Caco-2 (cell line): ENCODE data around the gene NIF3L1. TPM values are rescaled to one million over a fixed set of nuclear protein-coding genes. Genes with fewer than 3 reads are reported as not detected.

ENCODE experiments used
- BruUV-seq: library from RNA; stranded (reverse); fragments of 400-500 nt; replicated peaks from 2 replicates; lab custom pipeline; 2021; lab: Mats Ljungman, UMichigan
- CTCF ChIA-PET: fragments of 300-600 bp; sonication (Branson Sonifier 250); formaldehyde crosslinking; loops from one replicate; lab custom pipeline; 2022; ENCODE audit warnings: antibody characterized with exemption; lab: Charles Lee
- POLR2A ChIA-PET: fragments of 300-600 bp; sonication (Branson Sonifier 250); formaldehyde crosslinking; loops from one replicate; lab custom pipeline; 2022; ENCODE audit warnings: antibody characterized with exemption; lab: Charles Lee
- DNase-seq, 2 experiments: peaks; one replicate each; pipeline versions ENCODE4 v3.0.0 to v3.0.0-alpha.2; 2020 to 2022
- H3K27me3 ChIP-seq: replicated peaks from 2 replicates; pipeline ENCODE4 v1.6.0; 2011; ENCODE audit warnings: low read length; ENCODE audit not compliant: control insufficient read depth, insufficient read depth
- H3K36me3 ChIP-seq: 2 replicates; pipeline ENCODE4 v1.5.1; 2011; ENCODE audit warnings: low read length; ENCODE audit not compliant: control insufficient read depth, insufficient read depth
- H3K4me1 ChIP-seq: fragments of 250-450 bp; sonication (Bioruptor Pico); 2 replicates; pipeline ENCODE4 v1.5.1; 2020; ENCODE audit warnings: mild to moderate bottlenecking
- H3K4me3 ChIP-seq: 2 replicates; pipeline ENCODE4 v1.5.1; 2011; ENCODE audit warnings: low read depth, mild to moderate bottlenecking, control low read depth, low read length
- H3K9me3 ChIP-seq: fragments of 250-450 bp; sonication (Bioruptor Pico); 2 replicates; pipeline ENCODE4 v1.5.1; 2020; ENCODE audit warnings: mild to moderate bottlenecking, moderate library complexity
- H3K27ac Mint-ChIP-seq: one replicate; pipeline ENCODE4 v1.8.0; 2022; ENCODE audit warnings: mixed read lengths; ENCODE audit not compliant: unreplicated experiment
- H3K27me3 Mint-ChIP-seq: one replicate; pipeline ENCODE4 v1.8.0; 2022; ENCODE audit warnings: mixed read lengths; ENCODE audit not compliant: insufficient read depth, unreplicated experiment
- H3K36me3 Mint-ChIP-seq: one replicate; pipeline ENCODE4 v1.8.0; 2022; ENCODE audit warnings: mild to moderate bottlenecking, mixed read lengths; ENCODE audit not compliant: insufficient read depth, unreplicated experiment
- H3K4me1 Mint-ChIP-seq: one replicate; pipeline ENCODE4 v1.8.0; 2022; ENCODE audit warnings: low read depth, mixed read lengths; ENCODE audit not compliant: unreplicated experiment
- H3K4me3 Mint-ChIP-seq: one replicate; pipeline ENCODE4 v1.8.0; 2022; ENCODE audit warnings: mild to moderate bottlenecking, moderate library complexity, mixed read lengths; ENCODE audit not compliant: unreplicated experiment
- H3K9me3 Mint-ChIP-seq: one replicate; pipeline ENCODE4 v1.8.0; 2022; ENCODE audit warnings: mixed read lengths; ENCODE audit not compliant: unreplicated experiment
- intact Hi-C: fragments of 100-400 bp; cut with micrococcal nuclease; formaldehyde crosslinking; loops from one replicate; pipeline ENCODE4 v1.10.0; 2022; ENCODE audit not compliant: unreplicated experiment
- total RNA-seq: library from RNA; stranded (reverse); gene quantifications from 2 replicates; pipeline ENCODE4 v1.2.3, GENCODE V29; 2022
- TF ChIP-seq, protein P1 (sequence below), 2 experiments: fragments of 200-600 bp in 1 of 2; IDR thresholded peaks; 1 replicate in 1 of 2; 2 replicates in 1 of 2; pipeline versions ENCODE4 v1.5.1 to v1.8.0; 2011 to 2022; ENCODE audit warnings: antibody characterized with exemption in 1 of 2, control low read depth in 1 of 2, inconsistent platforms in 1 of 2, low read depth in 1 of 2, low read length in 1 of 2, mild to moderate bottlenecking in 1 of 2, moderate library complexity in 1 of 2; ENCODE audit not compliant: insufficient read depth in 1 of 2, severe bottlenecking in 1 of 2, unreplicated experiment in 1 of 2

Gene NIF3L1
- total RNA-seq, 1 experiment from 2014 or later = 49.7 TPM

DNA sequence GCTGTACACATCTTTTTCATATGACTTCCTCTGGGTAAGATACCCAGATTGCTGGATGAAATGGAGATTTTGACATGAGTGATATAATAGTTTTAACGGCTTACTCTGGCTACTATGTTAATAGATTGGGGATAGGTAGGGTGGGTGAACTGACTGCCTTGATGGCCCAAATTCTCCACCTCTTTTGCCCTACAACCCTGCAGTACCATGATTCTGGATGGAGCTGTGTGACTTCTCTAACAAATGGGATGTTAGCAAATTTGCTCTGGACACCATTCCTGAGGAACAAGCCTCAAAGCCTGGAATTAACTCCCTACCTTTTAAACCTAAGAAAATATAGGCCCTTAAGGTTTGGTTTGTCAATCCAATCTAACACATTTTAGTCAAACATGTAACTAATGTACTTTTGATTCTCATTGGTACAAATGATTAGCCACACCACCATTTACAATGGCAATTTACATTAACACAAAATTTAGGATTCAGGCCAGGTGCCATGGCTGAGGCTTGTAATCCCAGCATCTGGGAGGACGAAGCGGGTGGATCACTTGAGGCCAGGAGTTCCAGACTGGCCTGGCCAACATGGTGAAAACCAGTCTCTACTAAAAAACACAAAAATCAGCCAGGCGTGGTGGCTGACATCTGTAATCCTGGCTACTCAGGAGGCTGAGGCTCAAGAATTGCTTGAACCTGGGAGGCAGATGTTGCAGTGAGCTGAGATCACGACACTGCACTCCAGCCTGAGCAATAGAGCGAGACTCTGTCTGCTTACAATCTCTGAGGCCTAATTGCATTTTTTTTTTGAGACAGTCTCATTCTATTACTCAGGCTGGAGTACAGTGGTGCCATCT, 37.5 kb upstream of the NIF3L1 start:
- H3K4me1 ChIP-seq = no peaks in the 10 kb centered on the region
- H3K4me1 Mint-ChIP-seq = no peaks in the 10 kb centered on the region
- H3K4me3 Mint-ChIP-seq = no peak overlapping the region
- ChIA-PET POLR2A (no interaction called here), CTCF (interaction anchor here (0.6 kb wide), 1 partner anchor 41 kb away, joined by 4 read pairs; no protein-coding TSS in a partner anchor)
- no peak for DNase-seq
- no peak overlapping the region for H3K27ac Mint-ChIP-seq
- H3K4me3 ChIP-seq = no peak overlapping the region
- no peaks in the 10 kb centered on the region for H3K27me3 ChIP-seq
- H3K36me3 Mint-ChIP-seq = peaks cover 74% of the 10 kb centered on the region
- intact Hi-C loops = no loop called here
- peaks cover 3% of the 10 kb centered on the region for H3K36me3 ChIP-seq
- H3K27me3 Mint-ChIP-seq = no peaks in the 10 kb centered on the region
- no peaks in the 10 kb centered on the region for H3K9me3 Mint-ChIP-seq
- no TSS peak for BruUV-seq
- H3K9me3 ChIP-seq = no peaks in the 10 kb centered on the region
- TF ChIP-seq, protein P1, sequence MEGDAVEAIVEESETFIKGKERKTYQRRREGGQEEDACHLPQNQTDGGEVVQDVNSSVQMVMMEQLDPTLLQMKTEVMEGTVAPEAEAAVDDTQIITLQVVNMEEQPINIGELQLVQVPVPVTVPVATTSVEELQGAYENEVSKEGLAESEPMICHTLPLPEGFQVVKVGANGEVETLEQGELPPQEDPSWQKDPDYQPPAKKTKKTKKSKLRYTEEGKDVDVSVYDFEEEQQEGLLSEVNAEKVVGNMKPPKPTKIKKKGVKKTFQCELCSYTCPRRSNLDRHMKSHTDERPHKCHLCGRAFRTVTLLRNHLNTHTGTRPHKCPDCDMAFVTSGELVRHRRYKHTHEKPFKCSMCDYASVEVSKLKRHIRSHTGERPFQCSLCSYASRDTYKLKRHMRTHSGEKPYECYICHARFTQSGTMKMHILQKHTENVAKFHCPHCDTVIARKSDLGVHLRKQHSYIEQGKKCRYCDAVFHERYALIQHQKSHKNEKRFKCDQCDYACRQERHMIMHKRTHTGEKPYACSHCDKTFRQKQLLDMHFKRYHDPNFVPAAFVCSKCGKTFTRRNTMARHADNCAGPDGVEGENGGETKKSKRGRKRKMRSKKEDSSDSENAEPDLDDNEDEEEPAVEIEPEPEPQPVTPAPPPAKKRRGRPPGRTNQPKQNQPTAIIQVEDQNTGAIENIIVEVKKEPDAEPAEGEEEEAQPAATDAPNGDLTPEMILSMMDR (IDR thresholded peaks at IDR 0.05; ENCODE audit: insufficient read depth in 1 of 2, low read depth in 1 of 2, low read length in 1 of 2, severe bottlenecking in 1 of 2, unreplicated experiment in 1 of 2) = no peak

DNA sequence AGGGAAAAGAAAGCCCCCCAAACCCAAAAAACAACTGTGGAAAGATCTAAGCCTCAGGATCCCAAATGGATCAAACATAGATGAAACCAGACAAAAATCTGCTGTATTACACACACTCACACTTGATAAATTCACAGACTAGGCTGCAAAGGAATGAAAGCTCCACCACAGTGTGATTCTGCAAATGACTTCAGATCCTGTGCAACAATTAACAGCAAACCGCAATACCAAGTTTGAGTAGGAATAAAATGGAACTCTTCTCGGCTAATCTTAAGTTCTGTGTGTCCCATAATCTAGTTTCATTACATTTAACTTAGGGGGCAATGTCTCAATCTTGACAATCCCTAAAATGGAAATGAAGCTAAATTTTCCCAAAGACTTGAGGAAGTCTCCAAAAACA, 36.6 kb upstream of the NIF3L1 start:
- Mint-ChIP-seq H3K27ac (no peak overlapping the region), H3K4me3 (no peak overlapping the region), H3K4me1 (no peaks in the 10 kb centered on the region), H3K36me3 (peaks cover 84% of the 10 kb centered on the region), H3K27me3 (no peaks in the 10 kb centered on the region), H3K9me3 (no peaks in the 10 kb centered on the region)
- intact Hi-C loops = no loop called here
- POLR2A ChIA-PET = no interaction called here
- TF ChIP-seq, protein P1 (IDR thresholded peaks at IDR 0.05; ENCODE audit: insufficient read depth in 1 of 2, low read depth in 1 of 2, low read length in 1 of 2, severe bottlenecking in 1 of 2, unreplicated experiment in 1 of 2) = no peak
- Histone ChIP-seq H3K36me3 (peaks cover 3% of the 10 kb centered on the region), H3K27me3 (no peaks in the 10 kb centered on the region), H3K4me1 (no peaks in the 10 kb centered on the region), H3K9me3 (no peaks in the 10 kb centered on the region), H3K4me3 (no peak overlapping the region)
- DNase-seq = no peak
- CTCF ChIA-PET = no interaction called here
- no TSS peak for BruUV-seq

DNA sequence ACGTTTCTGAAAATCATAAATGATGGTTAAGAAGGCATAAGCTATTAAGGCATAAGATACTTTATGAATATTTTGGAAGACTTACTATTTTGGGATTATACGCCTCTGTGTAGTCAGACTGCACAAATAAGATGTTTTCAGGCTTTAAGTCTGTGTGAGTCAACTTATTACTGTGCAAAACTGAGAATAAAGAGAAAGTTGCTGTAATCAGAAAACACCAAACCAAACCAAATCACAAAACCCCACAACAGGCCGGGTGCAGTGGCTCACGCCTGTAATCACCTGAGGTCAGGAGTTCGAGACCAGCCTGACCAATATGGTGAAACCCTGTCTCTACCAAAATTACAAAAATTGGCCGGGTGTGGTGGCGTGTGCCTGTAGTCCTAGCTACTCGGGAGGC, 32.4 kb upstream of the NIF3L1 start:
- Histone ChIP-seq H3K27me3 (no peaks in the 10 kb centered on the region), H3K36me3 (peaks cover 7% of the 10 kb centered on the region), H3K4me3 (no peak overlapping the region), H3K4me1 (peaks cover 6% of the 10 kb centered on the region; the same call in 1 of the 2 replicates), H3K9me3 (no peaks in the 10 kb centered on the region)
- no peak for DNase-seq
- BruUV-seq = no TSS peak
- H3K27ac Mint-ChIP-seq = no peak overlapping the region
- H3K27me3 Mint-ChIP-seq = no peaks in the 10 kb centered on the region
- intact Hi-C loops = no loop called here
- H3K4me3 Mint-ChIP-seq = no peak overlapping the region
- peaks cover 15% of the 10 kb centered on the region for H3K4me1 Mint-ChIP-seq
- ChIA-PET CTCF (no interaction called here), POLR2A (no interaction called here)
- no peaks in the 10 kb centered on the region for H3K9me3 Mint-ChIP-seq
- H3K36me3 Mint-ChIP-seq = peaks cover 96% of the 10 kb centered on the region
- TF ChIP-seq, protein P1 (IDR thresholded peaks at IDR 0.05; ENCODE audit: insufficient read depth in 1 of 2, low read depth in 1 of 2, low read length in 1 of 2, severe bottlenecking in 1 of 2, unreplicated experiment in 1 of 2) = no peak
